NCI-H226 (cell line): ENCODE results near the gene IKZF2.

Experiments
- DNase-seq: peaks from one replicate; pipeline ENCODE4 v3.0.0-alpha.2; 2015

The IKZF2 gene

DNA sequence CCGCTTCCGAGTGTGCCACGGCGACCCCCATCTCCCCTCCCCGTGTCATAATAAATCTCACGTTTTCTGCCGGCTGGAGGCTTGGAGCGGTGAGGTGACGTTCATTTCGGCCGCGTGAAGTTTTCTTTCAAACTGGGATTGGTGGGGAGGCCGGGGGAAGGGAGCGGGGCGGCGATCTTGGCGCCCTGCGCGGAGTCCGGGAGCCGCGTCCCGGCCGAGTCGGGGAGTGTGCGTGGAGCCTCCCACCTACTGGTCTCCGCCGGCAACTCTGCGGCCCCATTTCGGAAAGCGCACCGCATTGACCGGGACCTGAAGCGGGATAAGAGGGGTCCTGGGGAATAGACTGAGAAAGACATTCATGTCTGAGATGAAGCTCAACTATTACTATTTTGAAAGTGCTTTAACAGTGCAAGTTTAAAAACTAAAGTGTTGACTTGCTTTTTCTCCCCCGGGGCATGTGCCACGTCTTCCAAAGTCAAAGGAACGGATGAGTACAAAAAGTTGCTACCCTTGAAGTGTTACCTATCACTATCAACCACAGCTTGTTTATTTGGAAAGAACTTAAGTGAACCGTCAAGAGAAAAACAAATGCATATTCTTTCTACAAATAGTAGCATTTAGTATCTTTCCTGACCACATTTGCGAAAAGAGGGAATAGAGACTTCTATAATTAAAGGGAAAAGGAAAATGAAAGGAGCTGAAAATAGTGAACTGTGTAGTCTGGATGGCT lies 818 bp upstream of the IKZF2 start:
- peak; percentile 30 for DNase-seq

DNA sequence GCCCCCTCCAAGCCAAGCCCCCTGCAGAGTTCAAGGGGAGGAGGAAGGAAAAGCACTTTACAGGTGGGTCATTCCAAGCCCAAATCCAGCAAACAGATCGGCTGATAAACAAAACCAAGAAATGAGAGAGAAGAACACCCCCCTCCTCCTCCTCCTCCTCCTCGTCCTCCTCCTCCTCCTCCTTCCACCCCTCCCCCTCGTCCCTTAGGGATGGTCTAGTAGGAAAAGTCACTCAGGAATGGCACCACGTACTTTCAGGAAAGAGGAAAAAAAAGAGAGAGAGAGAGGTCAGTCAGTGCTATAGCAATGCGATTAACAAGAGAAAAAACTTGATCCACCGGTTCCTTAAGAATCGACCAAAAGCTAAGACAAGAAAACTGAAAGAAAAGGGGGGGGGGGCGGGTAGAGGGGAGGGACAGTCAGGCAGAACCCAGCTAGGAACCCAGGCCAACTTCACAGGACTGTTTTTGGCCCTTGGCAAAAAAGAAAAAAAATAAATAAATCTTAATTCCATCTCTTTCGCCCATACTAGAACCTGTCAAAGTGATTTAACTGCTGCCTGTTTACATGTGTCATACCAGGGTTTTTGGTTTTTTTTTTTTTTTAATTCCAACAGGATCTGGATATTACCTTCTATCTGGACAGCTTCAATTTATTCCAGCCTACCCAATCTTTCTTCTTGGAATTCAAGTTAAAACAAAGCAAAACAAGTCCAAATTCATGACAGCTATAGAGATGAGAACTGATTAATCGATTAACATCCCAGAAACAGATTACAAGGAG lies 906 bp downstream of the IKZF2 start:
- DNase-seq, result no peak

DNA sequence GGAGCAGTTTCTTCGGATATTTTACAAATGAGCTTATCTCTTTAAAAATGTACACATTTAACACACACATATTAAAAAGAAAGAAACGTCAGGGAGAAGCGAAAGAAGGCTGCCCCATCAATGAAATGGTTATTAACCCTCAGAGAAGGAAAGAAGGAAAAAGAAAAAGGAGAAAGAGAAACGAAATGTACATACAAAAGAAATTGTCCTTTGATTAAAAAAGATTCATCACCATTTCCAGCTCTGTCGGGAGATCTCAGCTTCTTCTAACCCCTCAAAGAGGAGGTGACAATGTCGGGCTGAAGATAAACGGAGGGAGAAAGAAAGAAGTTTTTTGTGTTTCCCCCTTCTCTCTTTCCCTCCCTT lies 1.5 kb downstream of the IKZF2 start:
- DNase-seq, result no peak

DNA sequence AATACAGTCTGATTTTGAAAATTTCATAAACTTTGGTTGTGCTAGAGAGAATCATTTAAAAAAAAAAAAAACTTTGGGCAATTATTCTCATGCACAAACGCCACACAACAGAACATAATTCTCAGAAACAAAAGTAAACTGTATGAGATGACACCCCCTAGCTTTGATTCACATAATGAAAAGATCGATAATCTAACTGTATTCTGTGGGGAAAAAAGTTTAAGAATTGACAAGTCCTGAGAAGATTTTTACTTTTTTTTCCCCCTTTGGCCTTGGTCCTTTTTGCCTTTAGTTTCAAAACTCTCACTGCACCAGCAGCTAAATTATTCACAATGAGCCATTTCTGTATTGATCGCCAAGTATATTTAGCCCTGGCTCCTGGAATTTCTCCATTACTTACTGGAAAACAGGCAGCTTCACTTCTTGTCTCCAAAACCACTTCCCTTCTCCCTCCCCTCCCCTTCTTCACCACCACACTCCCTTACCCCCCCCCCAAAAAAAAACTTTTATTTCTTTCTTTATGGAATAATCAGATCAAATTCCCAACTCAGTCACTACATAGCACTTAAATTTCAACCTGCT lies 2.0 kb downstream of the IKZF2 start:
- no peak for DNase-seq

DNA sequence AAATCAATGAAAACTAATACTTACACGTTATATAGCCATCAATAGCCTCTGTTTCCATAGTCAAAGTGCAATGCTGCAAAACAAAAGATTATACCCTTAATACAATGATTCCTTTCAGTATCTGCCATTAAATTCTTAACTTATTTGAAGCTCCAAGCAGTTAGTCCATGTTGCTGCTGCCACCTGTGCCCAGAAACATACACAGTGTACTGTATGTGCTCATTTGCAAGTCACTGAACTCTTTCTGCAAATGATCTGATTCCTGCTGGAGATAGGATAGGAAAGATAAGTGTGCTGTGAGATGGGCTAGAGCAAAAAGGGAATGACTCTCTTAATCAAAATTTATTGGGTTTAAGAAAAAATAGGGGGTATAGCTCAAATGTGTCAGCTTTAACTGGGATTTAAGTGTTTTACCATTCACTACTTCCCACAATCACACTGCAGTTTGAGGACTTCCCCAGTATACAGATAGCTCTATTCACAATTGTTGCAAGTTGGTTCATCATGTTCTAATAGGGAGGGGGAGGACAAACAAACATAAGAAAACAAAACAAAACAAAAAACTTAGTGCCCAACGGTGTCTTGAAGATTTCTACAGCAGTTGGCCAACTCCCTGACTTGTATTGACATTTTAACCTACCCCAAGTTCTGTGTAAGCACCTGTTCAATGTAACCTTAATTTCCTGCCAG lies 2.7 kb downstream of the IKZF2 start:
- no peak for DNase-seq

DNA sequence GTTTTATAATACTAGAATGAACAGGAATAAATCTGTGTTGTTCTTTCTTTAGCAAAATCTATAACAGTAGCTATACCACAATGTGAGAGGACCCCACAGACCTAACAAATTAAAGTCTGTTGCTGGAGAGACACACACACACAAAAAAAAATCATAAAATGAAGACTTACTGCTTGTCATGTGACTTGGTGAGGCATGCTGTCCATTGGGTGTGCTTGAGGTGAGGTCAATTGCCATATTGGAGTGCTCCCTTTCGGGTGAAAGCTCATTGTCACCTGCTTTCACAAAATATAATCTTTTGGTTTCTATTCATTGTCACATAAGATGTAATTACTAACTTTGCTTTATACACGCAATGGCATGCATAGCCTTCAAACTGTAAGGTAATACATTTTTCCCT lies 3.9 kb downstream of the IKZF2 start:
- no peak for DNase-seq

DNA sequence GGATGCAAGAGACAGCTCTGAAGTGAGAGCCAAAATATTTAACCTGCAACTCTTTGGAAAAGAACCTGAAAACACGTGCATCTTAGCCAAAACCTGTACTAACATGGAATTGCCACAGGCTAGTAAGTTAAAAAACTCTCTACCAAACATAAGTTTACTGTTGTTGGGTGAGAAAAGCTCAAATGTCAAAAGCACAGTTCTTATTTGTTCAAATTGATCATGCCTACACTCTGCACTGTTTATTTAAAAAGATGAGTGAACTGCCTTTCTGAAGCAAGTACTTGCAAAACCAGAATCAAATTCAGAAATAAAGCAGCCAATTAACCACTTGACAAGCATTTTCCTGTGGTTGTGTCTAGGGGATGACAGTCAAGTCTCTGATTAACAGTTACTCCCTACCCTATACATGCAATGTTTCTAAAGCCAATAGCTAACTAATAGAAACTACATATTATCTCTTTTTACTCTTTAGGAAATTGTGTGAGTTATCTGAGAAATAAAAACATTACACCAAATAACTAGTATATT lies 5.6 kb downstream of the IKZF2 start:
- no peak for DNase-seq

DNA sequence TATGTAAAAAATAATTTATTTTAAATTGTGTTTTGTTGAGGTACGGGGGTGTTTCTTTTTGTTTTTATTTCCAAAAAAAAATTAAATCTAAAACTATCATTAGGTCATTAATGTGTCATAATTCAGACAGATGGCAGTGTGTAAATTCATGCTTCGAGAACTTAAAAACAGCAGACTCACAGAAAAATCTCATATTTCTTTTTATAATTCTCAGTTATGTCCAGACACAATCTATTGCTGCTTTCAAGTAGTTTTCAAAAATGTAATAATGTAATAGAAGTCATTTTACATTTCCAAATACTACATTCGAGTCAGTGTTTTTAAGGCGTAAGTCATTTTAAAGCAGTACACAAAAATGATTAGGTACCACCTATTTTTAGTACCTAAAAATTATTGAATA lies 14.3 kb downstream of the IKZF2 start:
- no peak for DNase-seq

DNA sequence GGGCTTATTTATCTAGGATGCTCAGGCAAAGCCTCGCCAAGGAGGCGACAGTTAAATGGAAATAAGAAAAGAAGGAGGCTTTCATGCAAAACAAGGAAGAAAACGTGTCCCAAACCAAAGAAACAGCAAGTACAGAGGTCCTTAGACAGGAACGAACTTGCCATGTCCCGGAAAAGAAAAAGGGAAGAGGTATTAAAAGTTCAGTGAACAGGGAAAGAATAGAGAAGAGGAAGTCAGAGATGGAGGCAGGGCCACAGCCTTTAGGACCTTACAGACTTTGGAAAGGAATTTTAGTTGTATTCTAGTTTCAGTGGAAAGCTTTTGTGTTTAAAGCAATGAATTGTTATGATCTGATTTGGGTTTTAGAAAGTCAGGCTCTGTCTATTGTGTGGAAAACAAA lies 22.1 kb downstream of the IKZF2 start:
- no peak for DNase-seq

DNA sequence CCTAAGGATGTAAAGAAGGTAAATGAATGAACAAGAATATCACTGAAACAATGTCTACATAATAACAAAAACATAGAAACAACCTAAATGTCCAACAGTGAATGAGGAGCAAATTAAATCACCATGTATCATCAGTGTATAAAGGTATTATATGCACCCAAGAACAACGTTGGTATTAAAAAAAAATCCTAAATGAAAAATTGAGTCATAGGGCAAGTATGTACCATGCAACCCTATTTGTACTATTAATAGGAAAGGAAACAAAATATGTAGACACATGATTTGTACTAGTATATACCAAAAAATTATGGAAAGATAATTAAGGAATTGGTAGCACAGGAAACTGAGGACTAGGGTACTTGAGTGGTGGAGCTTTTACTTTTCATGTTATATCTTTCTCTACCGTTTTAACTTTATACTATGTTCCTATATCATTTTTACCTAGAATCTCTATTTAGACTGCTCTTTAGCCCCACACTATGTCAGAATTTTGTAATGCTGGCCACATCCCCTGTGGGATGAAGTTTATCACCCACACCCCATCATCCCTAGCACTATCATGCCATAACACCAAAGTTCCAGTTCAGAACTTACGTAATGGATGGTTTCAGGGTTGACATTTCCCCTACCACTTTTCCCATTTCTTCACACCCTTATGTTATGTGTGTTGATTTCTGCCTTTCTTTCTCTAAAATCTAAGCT lies 25.6 kb downstream of the IKZF2 start:
- DNase-seq, result no peak

DNA sequence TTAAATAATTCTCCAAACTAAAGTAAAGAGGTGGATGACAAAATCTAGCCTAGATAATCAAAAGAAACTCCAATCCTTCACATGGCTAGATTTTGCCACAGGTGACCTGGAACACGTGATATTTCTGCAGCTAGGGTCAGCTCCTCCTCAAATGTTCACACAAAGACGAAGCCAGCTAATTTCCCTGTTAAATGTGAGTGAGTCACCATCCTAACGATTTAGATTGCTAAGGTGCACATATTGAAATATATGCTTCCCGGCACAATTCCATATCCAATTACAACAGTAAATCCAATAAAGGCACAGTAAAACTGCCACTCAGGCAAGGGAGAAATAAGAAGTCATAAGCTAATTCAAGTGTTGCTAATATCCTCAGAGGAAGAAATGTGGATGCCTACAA lies 28.7 kb downstream of the IKZF2 start:
- no peak for DNase-seq

DNA sequence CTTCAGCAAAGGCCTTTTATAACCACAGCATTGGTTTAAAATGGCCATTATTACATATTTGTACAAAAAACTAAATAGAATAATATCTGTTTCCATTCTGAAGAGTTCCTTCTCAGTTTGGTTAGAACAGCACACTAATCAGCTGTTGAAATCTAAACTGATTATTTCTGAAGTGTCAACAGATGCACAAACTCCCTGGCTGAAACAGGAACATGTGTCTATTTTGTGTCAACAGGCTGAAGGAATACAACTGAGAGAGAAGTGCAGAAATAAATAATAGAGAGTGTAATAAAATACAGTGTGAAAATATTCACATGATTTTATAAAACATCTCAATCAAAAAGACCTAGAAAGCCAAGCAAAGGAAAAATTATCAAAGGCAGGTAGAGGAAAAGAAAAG lies 29.7 kb downstream of the IKZF2 start:
- no peak for DNase-seq

DNA sequence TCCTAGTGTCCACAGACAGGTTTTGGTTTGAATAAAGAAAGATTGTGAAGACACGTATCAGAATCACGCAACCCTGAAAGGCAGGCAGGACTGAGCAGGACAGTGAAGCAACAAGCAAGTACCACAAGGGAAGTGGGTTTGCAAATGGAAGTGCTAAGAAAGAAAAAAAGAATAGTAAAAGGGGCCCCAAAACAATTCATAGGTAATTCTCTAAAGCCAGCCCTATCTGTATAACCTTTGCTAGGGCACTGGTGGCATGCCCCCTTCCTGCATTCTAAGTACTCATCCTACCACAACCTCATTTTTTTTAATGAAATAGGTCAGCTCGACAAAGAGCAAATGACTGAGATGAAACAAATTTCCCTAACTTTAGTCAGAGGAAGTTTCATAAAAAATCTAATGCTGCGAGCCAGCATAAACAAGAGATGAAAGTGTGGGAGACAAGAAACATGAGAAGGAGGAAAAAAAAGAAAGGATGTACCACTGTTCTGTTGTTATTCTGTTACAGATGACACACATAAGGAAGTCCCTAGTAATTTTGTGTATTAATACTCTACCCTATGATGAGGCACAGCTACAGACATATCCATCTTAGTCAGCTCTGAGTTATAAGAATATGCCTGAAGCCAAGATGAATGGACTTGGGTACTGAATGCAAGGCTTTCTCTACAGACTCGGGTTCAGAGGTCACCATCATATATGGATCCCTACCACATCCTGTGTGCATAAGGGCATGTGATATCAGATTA lies 32.2 kb downstream of the IKZF2 start:
- peak; percentile 1 for DNase-seq

DNA sequence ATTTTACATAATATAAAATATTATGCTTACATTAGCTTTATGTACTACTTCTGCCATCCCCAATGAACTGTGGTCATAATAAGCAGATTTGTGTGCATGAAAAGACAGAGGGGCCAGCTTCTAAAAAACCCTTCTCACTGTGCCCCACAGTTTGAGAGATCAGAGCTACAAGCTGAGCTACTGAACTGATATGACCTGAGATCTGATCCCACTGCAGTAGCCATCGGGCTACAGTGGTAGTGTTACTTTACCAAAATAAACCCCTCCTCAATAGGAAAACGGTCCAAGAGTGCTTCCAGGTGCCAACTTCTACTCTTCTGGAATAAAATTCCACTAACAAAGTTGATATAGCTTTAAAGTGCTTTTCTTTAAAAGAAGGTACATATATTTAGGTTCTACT lies 43.1 kb downstream of the IKZF2 start:
- DNase-seq, result no peak

DNA sequence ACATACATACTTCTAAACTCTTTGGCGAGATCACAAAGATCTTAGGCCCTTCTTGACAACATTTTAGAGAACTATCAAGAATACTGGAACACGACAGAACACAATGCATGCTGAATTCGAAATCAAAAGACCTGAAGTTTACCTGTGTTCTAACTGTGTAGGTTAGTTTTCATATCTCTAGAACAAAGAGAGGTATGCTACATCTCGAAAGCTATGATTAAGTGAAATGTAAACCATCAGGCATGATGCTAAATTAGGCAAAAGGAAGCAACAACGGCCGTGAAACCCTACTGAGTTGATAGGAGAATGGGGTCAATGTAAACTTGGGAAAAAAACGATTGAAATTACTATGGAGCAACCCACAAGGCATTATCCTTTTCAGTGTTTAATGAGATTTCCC lies 43.7 kb downstream of the IKZF2 start:
- no peak for DNase-seq

DNA sequence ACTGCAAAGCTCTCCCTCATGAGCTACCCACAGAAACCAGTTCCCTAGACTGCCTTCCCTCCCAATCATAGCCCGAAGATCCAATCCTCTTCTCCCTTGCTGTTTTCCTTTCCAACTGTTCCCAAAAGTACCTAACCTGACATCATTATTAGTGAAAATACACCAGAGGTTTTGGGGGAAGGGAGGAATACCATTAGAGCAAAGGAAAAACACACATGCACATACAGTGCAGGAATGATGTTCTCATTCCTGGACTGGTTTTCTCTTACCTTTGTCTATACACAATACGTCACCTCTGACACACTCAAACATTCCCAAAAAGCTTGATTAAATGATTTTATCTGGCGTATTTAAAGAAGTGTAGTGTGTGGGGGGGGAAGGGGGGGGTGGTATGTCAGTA lies 46.2 kb downstream of the IKZF2 start:
- DNase-seq, result no peak

DNA sequence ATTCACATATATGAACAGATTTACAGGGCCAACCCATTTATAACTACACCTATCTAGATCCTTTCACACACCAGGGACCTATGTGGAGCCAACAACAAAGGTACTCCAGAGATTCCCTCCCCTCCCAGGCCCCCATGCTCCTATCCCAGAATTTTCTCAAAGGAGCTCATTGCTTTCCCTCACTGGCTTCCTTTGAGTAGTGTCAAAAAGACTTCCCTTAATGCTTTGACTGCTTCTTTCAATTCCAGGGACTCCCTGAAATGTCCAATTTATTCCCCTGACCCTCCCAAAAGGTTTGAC lies 46.6 kb downstream of the IKZF2 start:
- DNase-seq, result no peak

DNA sequence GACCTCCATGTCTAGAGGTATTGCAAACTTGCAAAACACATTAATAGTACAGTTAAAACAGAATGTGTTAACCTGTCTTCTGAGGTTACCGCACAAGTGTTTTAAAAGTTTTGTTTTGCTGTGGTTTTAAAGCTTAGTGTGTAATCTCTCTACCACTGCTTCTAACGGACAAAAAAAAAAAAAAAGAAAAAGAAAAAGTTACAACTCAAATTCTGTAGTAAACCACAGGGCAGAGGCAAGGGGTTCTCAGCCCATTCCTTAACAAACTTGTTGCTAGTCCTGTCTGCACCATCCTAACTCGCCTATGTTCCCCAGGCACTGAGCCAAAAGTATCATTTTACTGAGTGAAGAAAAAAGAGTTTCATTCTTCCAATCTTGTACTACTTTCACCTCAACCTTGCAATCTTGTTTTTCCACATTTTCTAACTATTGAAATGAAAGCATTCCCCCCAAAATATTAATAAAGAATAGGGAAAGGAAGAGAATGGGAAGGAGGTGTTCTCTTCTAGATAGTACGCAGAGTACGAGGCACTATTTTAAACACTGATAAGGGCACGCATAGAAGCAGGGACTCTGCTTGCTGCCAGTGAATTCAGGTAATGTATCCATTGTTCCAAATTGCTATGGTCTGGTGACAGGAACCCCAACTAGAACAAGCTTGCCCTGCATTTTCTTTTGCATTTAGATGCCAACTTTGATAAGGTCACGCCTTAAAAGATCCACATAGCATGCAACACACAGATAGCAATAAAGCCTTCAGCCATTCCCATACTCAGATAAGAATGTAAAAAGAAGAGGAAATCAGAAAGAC lies 47.1 kb downstream of the IKZF2 start:
- no peak for DNase-seq

DNA sequence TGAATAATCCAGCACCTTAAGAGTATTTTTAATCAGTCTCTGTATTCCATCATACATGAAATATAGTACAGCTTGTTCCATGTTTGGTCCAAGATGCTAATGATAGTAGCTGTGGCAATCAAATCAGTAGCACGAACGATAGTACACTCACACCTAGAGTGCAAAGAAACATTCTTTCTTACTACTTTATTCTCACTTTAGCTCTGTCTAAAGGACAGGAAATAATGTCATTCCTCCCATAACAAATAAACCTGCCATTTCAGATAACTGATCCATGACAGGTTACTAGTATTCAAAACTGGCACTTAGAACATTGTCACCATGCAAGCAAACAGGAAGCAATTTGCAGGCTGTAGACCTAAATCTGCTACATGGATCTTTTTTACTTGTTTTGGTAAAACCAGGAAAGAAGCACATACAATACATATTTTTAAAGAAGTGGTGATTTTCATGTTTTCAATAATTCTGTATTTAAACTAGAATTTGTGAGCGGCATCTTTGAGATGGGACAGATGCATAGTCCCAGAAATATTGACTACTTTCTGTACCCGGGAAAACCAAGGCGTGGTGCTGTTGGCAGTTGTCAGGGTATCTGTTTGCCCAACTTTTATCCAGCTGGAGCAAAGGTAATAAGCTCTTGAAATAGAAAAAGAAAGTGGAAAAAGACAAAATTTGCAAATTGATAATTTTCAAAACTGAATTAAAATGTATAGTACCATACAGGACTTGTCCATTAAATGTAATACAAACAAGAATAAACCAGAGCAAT lies 49.5 kb downstream of the IKZF2 start:
- DNase-seq, result no peak

DNA sequence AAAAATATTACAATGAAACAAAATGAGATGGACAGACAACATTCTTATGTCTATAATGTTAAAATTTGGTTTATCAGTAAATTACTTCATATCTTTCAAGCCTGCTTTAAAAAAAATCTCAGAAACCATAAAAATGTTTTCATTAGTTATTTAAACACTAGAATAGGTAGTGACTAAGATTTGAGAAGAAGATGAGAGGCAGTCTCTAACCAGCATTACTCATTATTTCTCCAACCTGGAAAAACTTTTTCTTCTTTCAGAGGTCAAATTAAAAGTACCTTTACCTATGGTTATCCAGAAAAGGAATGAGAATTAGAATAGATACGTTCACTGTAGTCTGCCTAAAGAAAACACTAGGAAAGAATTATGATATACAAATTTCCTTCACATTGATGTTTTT lies 50.3 kb downstream of the IKZF2 start:
- no peak for DNase-seq

DNA sequence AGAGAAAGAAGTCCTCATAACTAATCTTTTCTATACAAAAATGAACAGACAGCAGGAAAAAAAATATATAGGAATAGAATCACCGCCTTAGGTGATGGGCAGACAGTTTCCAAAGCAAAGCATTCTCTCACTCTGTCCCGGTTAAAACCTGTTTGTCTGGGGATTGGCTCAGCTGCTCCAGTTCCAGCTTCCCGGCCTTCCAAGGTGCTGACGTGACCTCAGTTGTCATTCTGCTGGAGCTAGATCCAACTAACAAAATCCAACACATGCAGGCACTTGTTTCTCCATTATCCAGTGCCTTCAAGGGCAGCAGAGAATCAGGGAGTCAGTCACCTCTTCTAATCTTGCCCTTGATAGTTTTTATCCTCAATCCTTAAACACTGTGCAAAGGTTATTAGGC lies 52.8 kb downstream of the IKZF2 start:
- no peak for DNase-seq
